ENCODE data around the gene SLC5A10.

The SLC5A10 gene

GRCh38 chr17:18964550-18964949 lies 12.6 kb downstream of the SLC5A10 start:
- DNase-seq (ENCODE audit: low spot score) = no peak

- DNase-seq (ENCODE audit: low spot score) = no peak
Observed at GRCh38 chr17:18965530-18966236, 13.7 kb downstream of the SLC5A10 start.

- DNase-seq (ENCODE audit: low spot score) = no peak
Observed at GRCh38 chr17:18966831-18967624, 15.1 kb downstream of the SLC5A10 start.

GRCh38 chr17:18967916-18968315 lies 16.0 kb downstream of the SLC5A10 start:
- no peak for DNase-seq (ENCODE audit: low spot score)

- DNase-seq (ENCODE audit: low spot score) = no peak
Observed at GRCh38 chr17:18968345-18968744, 16.4 kb downstream of the SLC5A10 start.

- DNase-seq (ENCODE audit: low spot score) = no peak
Observed at GRCh38 chr17:18968945-18969887, 17.3 kb downstream of the SLC5A10 start.

- no peak for DNase-seq (ENCODE audit: low spot score)
Observed at GRCh38 chr17:18970582-18971480, 18.9 kb downstream of the SLC5A10 start.

- no peak for DNase-seq (ENCODE audit: low spot score)
Observed at GRCh38 chr17:18971801-18972200, 19.8 kb downstream of the SLC5A10 start.

GRCh38 chr17:18974407-18975149 lies 22.6 kb downstream of the SLC5A10 start:
- no peak for DNase-seq (ENCODE audit: low spot score)

GRCh38 chr17:18975597-18975996 lies 23.6 kb downstream of the SLC5A10 start:
- DNase-seq (ENCODE audit: low spot score) = no peak

GRCh38 chr17:18976201-18976600 lies 24.2 kb downstream of the SLC5A10 start:
- no peak for DNase-seq (ENCODE audit: low spot score)

- no peak for DNase-seq (ENCODE audit: low spot score)
Observed at GRCh38 chr17:18977021-18977420, 25.1 kb downstream of the SLC5A10 start.

- no peak for DNase-seq (ENCODE audit: low spot score)
Observed at GRCh38 chr17:18977646-18978045, 25.7 kb downstream of the SLC5A10 start.

- no peak for DNase-seq (ENCODE audit: low spot score)
Observed at GRCh38 chr17:18978050-18978449, 26.1 kb downstream of the SLC5A10 start.

GRCh38 chr17:18978655-18979054 lies 26.7 kb downstream of the SLC5A10 start:
- DNase-seq (ENCODE audit: low spot score) = no peak

- no peak for DNase-seq (ENCODE audit: low spot score)
Observed at GRCh38 chr17:18980682-18981334, 28.8 kb downstream of the SLC5A10 start.

- no peak for DNase-seq (ENCODE audit: low spot score)
Observed at GRCh38 chr17:18981335-18981641, 29.3 kb downstream of the SLC5A10 start.

GRCh38 chr17:18981642-18982424 lies 29.9 kb downstream of the SLC5A10 start:
- DNase-seq (ENCODE audit: low spot score) = no peak

All from D341Med (cell line).